ENCODE measurements around the gene PTGDS. TPM values are rescaled to one million over a fixed set of nuclear protein-coding genes. Genes with fewer than 3 reads are reported as not detected.

PTGDS gene
- total and polyA plus RNA-seq, 9 of the 15 experiments (the other 6 are each of a cell fraction or from before 2014, with no cell fraction given): 0.46 to 7.1 (median 2.0) TPM

DNA sequence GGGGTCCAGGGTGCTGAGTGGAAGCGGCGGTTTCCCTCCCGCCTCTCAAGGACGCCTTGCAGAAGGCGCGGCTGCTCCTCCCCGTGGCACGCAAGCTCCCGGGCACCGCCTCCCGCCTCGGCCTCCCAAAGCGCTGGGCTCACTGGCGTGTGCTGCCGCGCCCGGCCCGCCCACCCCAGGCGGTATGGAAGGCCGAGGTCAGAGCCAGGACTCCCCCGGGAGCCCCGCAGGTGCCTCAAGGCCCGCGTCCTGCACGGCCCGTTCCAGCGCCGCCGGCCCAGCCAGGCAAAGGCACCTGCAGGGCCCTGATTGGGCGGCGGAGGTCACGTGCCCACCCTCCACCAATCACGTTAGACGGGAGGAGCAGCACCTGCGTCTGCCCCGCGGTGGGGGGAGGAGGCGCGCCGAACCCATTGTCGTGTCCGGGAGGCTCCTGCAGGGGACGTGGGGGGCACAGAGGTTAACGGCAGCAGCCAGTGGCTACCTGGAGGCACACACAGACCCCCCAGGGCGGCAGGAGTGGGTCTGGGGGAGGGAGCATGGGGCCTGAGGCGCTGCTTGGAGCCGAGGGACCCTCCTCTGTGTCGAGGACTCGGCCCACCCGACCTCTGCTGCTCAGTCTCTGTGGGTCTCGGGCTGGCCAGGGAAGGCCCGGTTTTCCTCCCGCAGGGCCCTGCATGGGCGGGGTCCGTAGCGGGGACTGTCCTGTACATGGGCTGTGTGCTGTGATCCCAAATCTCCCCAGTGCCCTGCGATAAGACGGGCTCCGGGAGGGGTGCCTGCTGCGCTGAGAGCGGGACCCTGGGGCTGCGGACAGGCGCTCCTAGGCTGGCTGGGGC is 27.3 kb upstream of the PTGDS start (continued):
- TF ChIP-seq, protein P1, sequence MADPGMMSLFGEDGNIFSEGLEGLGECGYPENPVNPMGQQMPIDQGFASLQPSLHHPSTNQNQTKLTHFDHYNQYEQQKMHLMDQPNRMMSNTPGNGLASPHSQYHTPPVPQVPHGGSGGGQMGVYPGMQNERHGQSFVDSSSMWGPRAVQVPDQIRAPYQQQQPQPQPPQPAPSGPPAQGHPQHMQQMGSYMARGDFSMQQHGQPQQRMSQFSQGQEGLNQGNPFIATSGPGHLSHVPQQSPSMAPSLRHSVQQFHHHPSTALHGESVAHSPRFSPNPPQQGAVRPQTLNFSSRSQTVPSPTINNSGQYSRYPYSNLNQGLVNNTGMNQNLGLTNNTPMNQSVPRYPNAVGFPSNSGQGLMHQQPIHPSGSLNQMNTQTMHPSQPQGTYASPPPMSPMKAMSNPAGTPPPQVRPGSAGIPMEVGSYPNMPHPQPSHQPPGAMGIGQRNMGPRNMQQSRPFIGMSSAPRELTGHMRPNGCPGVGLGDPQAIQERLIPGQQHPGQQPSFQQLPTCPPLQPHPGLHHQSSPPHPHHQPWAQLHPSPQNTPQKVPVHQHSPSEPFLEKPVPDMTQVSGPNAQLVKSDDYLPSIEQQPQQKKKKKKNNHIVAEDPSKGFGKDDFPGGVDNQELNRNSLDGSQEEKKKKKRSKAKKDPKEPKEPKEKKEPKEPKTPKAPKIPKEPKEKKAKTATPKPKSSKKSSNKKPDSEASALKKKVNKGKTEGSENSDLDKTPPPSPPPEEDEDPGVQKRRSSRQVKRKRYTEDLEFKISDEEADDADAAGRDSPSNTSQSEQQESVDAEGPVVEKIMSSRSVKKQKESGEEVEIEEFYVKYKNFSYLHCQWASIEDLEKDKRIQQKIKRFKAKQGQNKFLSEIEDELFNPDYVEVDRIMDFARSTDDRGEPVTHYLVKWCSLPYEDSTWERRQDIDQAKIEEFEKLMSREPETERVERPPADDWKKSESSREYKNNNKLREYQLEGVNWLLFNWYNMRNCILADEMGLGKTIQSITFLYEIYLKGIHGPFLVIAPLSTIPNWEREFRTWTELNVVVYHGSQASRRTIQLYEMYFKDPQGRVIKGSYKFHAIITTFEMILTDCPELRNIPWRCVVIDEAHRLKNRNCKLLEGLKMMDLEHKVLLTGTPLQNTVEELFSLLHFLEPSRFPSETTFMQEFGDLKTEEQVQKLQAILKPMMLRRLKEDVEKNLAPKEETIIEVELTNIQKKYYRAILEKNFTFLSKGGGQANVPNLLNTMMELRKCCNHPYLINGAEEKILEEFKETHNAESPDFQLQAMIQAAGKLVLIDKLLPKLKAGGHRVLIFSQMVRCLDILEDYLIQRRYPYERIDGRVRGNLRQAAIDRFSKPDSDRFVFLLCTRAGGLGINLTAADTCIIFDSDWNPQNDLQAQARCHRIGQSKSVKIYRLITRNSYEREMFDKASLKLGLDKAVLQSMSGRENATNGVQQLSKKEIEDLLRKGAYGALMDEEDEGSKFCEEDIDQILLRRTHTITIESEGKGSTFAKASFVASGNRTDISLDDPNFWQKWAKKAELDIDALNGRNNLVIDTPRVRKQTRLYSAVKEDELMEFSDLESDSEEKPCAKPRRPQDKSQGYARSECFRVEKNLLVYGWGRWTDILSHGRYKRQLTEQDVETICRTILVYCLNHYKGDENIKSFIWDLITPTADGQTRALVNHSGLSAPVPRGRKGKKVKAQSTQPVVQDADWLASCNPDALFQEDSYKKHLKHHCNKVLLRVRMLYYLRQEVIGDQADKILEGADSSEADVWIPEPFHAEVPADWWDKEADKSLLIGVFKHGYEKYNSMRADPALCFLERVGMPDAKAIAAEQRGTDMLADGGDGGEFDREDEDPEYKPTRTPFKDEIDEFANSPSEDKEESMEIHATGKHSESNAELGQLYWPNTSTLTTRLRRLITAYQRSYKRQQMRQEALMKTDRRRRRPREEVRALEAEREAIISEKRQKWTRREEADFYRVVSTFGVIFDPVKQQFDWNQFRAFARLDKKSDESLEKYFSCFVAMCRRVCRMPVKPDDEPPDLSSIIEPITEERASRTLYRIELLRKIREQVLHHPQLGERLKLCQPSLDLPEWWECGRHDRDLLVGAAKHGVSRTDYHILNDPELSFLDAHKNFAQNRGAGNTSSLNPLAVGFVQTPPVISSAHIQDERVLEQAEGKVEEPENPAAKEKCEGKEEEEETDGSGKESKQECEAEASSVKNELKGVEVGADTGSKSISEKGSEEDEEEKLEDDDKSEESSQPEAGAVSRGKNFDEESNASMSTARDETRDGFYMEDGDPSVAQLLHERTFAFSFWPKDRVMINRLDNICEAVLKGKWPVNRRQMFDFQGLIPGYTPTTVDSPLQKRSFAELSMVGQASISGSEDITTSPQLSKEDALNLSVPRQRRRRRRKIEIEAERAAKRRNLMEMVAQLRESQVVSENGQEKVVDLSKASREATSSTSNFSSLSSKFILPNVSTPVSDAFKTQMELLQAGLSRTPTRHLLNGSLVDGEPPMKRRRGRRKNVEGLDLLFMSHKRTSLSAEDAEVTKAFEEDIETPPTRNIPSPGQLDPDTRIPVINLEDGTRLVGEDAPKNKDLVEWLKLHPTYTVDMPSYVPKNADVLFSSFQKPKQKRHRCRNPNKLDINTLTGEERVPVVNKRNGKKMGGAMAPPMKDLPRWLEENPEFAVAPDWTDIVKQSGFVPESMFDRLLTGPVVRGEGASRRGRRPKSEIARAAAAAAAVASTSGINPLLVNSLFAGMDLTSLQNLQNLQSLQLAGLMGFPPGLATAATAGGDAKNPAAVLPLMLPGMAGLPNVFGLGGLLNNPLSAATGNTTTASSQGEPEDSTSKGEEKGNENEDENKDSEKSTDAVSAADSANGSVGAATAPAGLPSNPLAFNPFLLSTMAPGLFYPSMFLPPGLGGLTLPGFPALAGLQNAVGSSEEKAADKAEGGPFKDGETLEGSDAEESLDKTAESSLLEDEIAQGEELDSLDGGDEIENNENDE (IDR thresholded peaks at IDR 0.05; ENCODE audit: low read depth, low read length): no peak
- TF ChIP-seq NFYB (IDR thresholded peaks at IDR 0.05; ENCODE audit: extremely low read depth, insufficient read length) (peak; percentile 95), ZNF134 (CRISPR knock-in tag; conservative IDR thresholded peaks at IDR 0.05) (no peak), NR2C1 (IDR thresholded peaks at IDR 0.05) (no peak), NR2C1 (tag; IDR thresholded peaks at IDR 0.05) (no peak), ZNF780A (CRISPR knock-in tag; IDR thresholded peaks at IDR 0.05) (no peak), ZNF24 (IDR thresholded peaks at IDR 0.05) (no peak), COPS2 (conservative IDR thresholded peaks at IDR 0.05) (no peak), POLR3A (IDR thresholded peaks at IDR 0.05; ENCODE audit: borderline replicate concordance, extremely low read depth, insufficient read depth, insufficient read length) (no peak), SAFB (IDR thresholded peaks at IDR 0.05; ENCODE audit: borderline replicate concordance, low read depth, low read length) (no peak), HDAC8 (tag; IDR thresholded peaks at IDR 0.05) (no peak), HMG20A (CRISPR knock-in tag; conservative IDR thresholded peaks at IDR 0.05) (no peak), MTF1 (CRISPR knock-in tag; IDR thresholded peaks at IDR 0.05; ENCODE audit: borderline replicate concordance) (no peak), NFIC (IDR thresholded peaks at IDR 0.05) (0 out of 2 replicates have a peak, but pooled peaks have one; percentile 15), TEAD2 (tag; IDR thresholded peaks at IDR 0.05) (no peak)
- TF ChIP-seq, protein P2, sequence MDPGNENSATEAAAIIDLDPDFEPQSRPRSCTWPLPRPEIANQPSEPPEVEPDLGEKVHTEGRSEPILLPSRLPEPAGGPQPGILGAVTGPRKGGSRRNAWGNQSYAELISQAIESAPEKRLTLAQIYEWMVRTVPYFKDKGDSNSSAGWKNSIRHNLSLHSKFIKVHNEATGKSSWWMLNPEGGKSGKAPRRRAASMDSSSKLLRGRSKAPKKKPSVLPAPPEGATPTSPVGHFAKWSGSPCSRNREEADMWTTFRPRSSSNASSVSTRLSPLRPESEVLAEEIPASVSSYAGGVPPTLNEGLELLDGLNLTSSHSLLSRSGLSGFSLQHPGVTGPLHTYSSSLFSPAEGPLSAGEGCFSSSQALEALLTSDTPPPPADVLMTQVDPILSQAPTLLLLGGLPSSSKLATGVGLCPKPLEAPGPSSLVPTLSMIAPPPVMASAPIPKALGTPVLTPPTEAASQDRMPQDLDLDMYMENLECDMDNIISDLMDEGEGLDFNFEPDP (CRISPR knock-in tag; IDR thresholded peaks at IDR 0.05): no peak
